Measurements from ENCODE around the gene ATP2C2. TPM values are rescaled to one million over a fixed set of nuclear protein-coding genes. Genes with fewer than 3 reads are reported as not detected.

The ATP2C2 gene
- total and polyA plus RNA-seq, 9 donors, result 0.13 to 2.3 (median 0.39) TPM

- Histone ChIP-seq H3K27ac (ENCODE audit: low read length) (no peak overlapping the region), H3K9me3 (replicated peaks; ENCODE audit: control insufficient read depth, low read depth, low read length) (no peaks in the 10 kb centered on the region), H3K4me1 (ENCODE audit: control insufficient read depth, insufficient read depth, low read length) (peaks cover 7% of the 10 kb centered on the region), H3K4me3 (ENCODE audit: low read length) (no peak overlapping the region), H3K36me3 (ENCODE audit: control insufficient read depth, insufficient read depth, low read length) (no peaks in the 10 kb centered on the region), H3K27me3 (ENCODE audit: control insufficient read depth, insufficient read depth, low read length) (peaks cover 19% of the 10 kb centered on the region)
- no peak for DNase-seq
- WGBS (ENCODE audit: insufficient coverage), result 100% methylated on average over 2 of the region's 5 CpGs
Observed at GRCh38 chr16:84361546-84361945, 6.8 kb upstream of the ATP2C2 start.

GRCh38 chr16:84362471-84362941, 5.8 kb upstream of the ATP2C2 start:
- DNase-seq, result peak; percentile 15
- Histone ChIP-seq H3K9me3 (replicated peaks; ENCODE audit: control insufficient read depth, low read depth, low read length) (no peaks in the 10 kb centered on the region), H3K4me3 (ENCODE audit: low read length) (no peak overlapping the region), H3K4me1 (ENCODE audit: control insufficient read depth, insufficient read depth, low read length) (peaks cover 7% of the 10 kb centered on the region), H3K27ac (ENCODE audit: low read length) (no peak overlapping the region), H3K27me3 (ENCODE audit: control insufficient read depth, insufficient read depth, low read length) (peaks cover 29% of the 10 kb centered on the region), H3K36me3 (ENCODE audit: control insufficient read depth, insufficient read depth, low read length) (no peaks in the 10 kb centered on the region)
- 43% methylated on average over 13 of the region's 13 CpGs for WGBS (ENCODE audit: insufficient coverage)

GRCh38 chr16:84366208-84366607, 2.1 kb upstream of the ATP2C2 start:
- Histone ChIP-seq H3K4me1 (ENCODE audit: control insufficient read depth, insufficient read depth, low read length) (peaks cover 11% of the 10 kb centered on the region), H3K36me3 (ENCODE audit: control insufficient read depth, insufficient read depth, low read length) (no peaks in the 10 kb centered on the region), H3K27me3 (ENCODE audit: control insufficient read depth, insufficient read depth, low read length) (peaks cover 54% of the 10 kb centered on the region), H3K27ac (ENCODE audit: low read length) (no peak overlapping the region), H3K9me3 (replicated peaks; ENCODE audit: control insufficient read depth, low read depth, low read length) (no peaks in the 10 kb centered on the region), H3K4me3 (ENCODE audit: low read length) (no peak overlapping the region)
- WGBS (ENCODE audit: insufficient coverage), result 71% methylated on average over 4 of the region's 9 CpGs
- no peak for DNase-seq

GRCh38 chr16:84367297-84367680, 1.0 kb upstream of the ATP2C2 start:
- Histone ChIP-seq H3K27me3 (ENCODE audit: control insufficient read depth, insufficient read depth, low read length) (peaks cover 62% of the 10 kb centered on the region), H3K36me3 (ENCODE audit: control insufficient read depth, insufficient read depth, low read length) (no peaks in the 10 kb centered on the region), H3K9me3 (replicated peaks; ENCODE audit: control insufficient read depth, low read depth, low read length) (no peaks in the 10 kb centered on the region), H3K4me1 (ENCODE audit: control insufficient read depth, insufficient read depth, low read length) (peaks cover 6% of the 10 kb centered on the region), H3K4me3 (ENCODE audit: low read length) (no peak overlapping the region), H3K27ac (ENCODE audit: low read length) (no peak overlapping the region)
- 83% methylated on average over 2 of the region's 9 CpGs for WGBS (ENCODE audit: insufficient coverage)
- no peak for DNase-seq

- Histone ChIP-seq H3K9me3 (replicated peaks; ENCODE audit: control insufficient read depth, low read depth, low read length) (no peaks in the 10 kb centered on the region), H3K4me1 (ENCODE audit: control insufficient read depth, insufficient read depth, low read length) (peaks cover 4% of the 10 kb centered on the region), H3K27me3 (ENCODE audit: control insufficient read depth, insufficient read depth, low read length) (peaks cover 62% of the 10 kb centered on the region), H3K27ac (ENCODE audit: low read length) (no peak overlapping the region), H3K4me3 (ENCODE audit: low read length) (no peak overlapping the region), H3K36me3 (ENCODE audit: control insufficient read depth, insufficient read depth, low read length) (no peaks in the 10 kb centered on the region)
- 20% methylated on average over 20 of the region's 27 CpGs for WGBS (ENCODE audit: insufficient coverage)
- no peak for DNase-seq
Observed at GRCh38 chr16:84367750-84368307, 509 bp upstream of the ATP2C2 start.

- Histone ChIP-seq H3K9me3 (replicated peaks; ENCODE audit: control insufficient read depth, low read depth, low read length) (no peaks in the 10 kb centered on the region), H3K27ac (ENCODE audit: low read length) (no peak overlapping the region), H3K27me3 (ENCODE audit: control insufficient read depth, insufficient read depth, low read length) (peaks cover 63% of the 10 kb centered on the region), H3K36me3 (ENCODE audit: control insufficient read depth, insufficient read depth, low read length) (no peaks in the 10 kb centered on the region), H3K4me1 (ENCODE audit: control insufficient read depth, insufficient read depth, low read length) (peaks cover 4% of the 10 kb centered on the region), H3K4me3 (ENCODE audit: low read length) (no peak overlapping the region)
- WGBS (ENCODE audit: insufficient coverage), result 35% methylated on average over 6 of the region's 7 CpGs
- no peak for DNase-seq
Observed at GRCh38 chr16:84369105-84369504, 767 bp downstream of the ATP2C2 start.

- 58% methylated on average over 7 of the region's 11 CpGs for WGBS (ENCODE audit: insufficient coverage)
- H3K4me1 ChIP-seq (ENCODE audit: control insufficient read depth, insufficient read depth, low read length), result peaks cover 4% of the 10 kb centered on the region
- no peak for DNase-seq
- no peak overlapping the region for H3K4me3 ChIP-seq (ENCODE audit: low read length)
- no peaks in the 10 kb centered on the region for H3K36me3 ChIP-seq (ENCODE audit: control insufficient read depth, insufficient read depth, low read length)
- H3K9me3 ChIP-seq (replicated peaks; ENCODE audit: control insufficient read depth, low read depth, low read length), result no peaks in the 10 kb centered on the region
- H3K27ac ChIP-seq (ENCODE audit: low read length), result no peak overlapping the region
- H3K27me3 ChIP-seq (ENCODE audit: control insufficient read depth, insufficient read depth, low read length), result peaks cover 62% of the 10 kb centered on the region
Observed at GRCh38 chr16:84369938-84370627, 1.7 kb downstream of the ATP2C2 start.

- WGBS (ENCODE audit: insufficient coverage), result 68% methylated on average over 6 of the region's 8 CpGs
- Histone ChIP-seq H3K27me3 (ENCODE audit: control insufficient read depth, insufficient read depth, low read length) (peaks cover 58% of the 10 kb centered on the region), H3K36me3 (ENCODE audit: control insufficient read depth, insufficient read depth, low read length) (no peaks in the 10 kb centered on the region), H3K4me3 (ENCODE audit: low read length) (no peak overlapping the region), H3K27ac (ENCODE audit: low read length) (no peak overlapping the region), H3K4me1 (ENCODE audit: control insufficient read depth, insufficient read depth, low read length) (peaks cover 4% of the 10 kb centered on the region), H3K9me3 (replicated peaks; ENCODE audit: control insufficient read depth, low read depth, low read length) (no peaks in the 10 kb centered on the region)
- DNase-seq, result no peak
Observed at GRCh38 chr16:84370723-84371552, 2.6 kb downstream of the ATP2C2 start.

GRCh38 chr16:84371553-84371865, 3.2 kb downstream of the ATP2C2 start:
- no peak for DNase-seq
- Histone ChIP-seq H3K9me3 (replicated peaks; ENCODE audit: control insufficient read depth, low read depth, low read length) (no peaks in the 10 kb centered on the region), H3K27ac (ENCODE audit: low read length) (no peak overlapping the region), H3K27me3 (ENCODE audit: control insufficient read depth, insufficient read depth, low read length) (peaks cover 53% of the 10 kb centered on the region), H3K4me3 (ENCODE audit: low read length) (no peak overlapping the region), H3K36me3 (ENCODE audit: control insufficient read depth, insufficient read depth, low read length) (no peaks in the 10 kb centered on the region), H3K4me1 (ENCODE audit: control insufficient read depth, insufficient read depth, low read length) (peaks cover 4% of the 10 kb centered on the region)
- 88% methylated on average over 2 of the region's 4 CpGs for WGBS (ENCODE audit: insufficient coverage)

- H3K27me3 ChIP-seq (ENCODE audit: control insufficient read depth, insufficient read depth, low read length), result peaks cover 30% of the 10 kb centered on the region
- no peak overlapping the region for H3K4me3 ChIP-seq (ENCODE audit: low read length)
- no peaks in the 10 kb centered on the region for H3K36me3 ChIP-seq (ENCODE audit: control insufficient read depth, insufficient read depth, low read length)
- no peak overlapping the region for H3K27ac ChIP-seq (ENCODE audit: low read length)
- no peaks in the 10 kb centered on the region for H3K9me3 ChIP-seq (replicated peaks; ENCODE audit: control insufficient read depth, low read depth, low read length)
- no peaks in the 10 kb centered on the region for H3K4me1 ChIP-seq (ENCODE audit: control insufficient read depth, insufficient read depth, low read length)
- DNase-seq, result no peak
- no CpG with 5 or more reads among the region's 10 CpGs for WGBS (ENCODE audit: insufficient coverage)
Observed at GRCh38 chr16:84373907-84374489, 5.7 kb downstream of the ATP2C2 start.
